IPS DF 6.9 (cell line): ENCODE results near the gene FALEC.

Experiments
- DNase-seq: peaks from one replicate; pipeline ENCODE4 v3.0.0-alpha.2; 2013; ENCODE audit warnings: low read depth, low spot score
- H3K27ac ChIP-seq: one replicate; pipeline ENCODE4 v1.5.1; 2013; ENCODE audit warnings: low read length, control low read depth
- H3K27me3 ChIP-seq: 2 replicates; pipeline ENCODE4 v1.6.1; 2013; ENCODE audit warnings: mild to moderate bottlenecking, low read length; ENCODE audit not compliant: control insufficient read depth, insufficient read depth
- H3K36me3 ChIP-seq: 2 replicates; pipeline ENCODE4 v1.6.1; 2013; ENCODE audit warnings: low read length; ENCODE audit not compliant: control insufficient read depth, insufficient read depth
- H3K4me1 ChIP-seq: 2 replicates; pipeline ENCODE4 v1.6.1; 2013; ENCODE audit warnings: low read length; ENCODE audit not compliant: control insufficient read depth, insufficient read depth
- H3K4me3 ChIP-seq: 2 replicates; pipeline ENCODE4 v1.5.1; 2013; ENCODE audit warnings: mild to moderate bottlenecking, low read length
- H3K9me3 ChIP-seq: 2 replicates; pipeline ENCODE4 v1.6.1; 2013; ENCODE audit warnings: low read length, inconsistent platforms; ENCODE audit not compliant: control insufficient read depth, insufficient read depth
- WGBS: extraction: QIAGEN DNeasy Blood & Tissue Kit; methylation state at CpG from one replicate; pipeline ENCODE4 v1.1.7; 2013; ENCODE audit warnings: mixed read lengths, missing lambda C conversion rate; ENCODE audit not compliant: insufficient read length, insufficient coverage; 5-methylcytosine and 5-hydroxymethylcytosine counted together

FALEC gene

GRCh38 chr1:150515328-150516049 is at the start of gene FALEC:
TSS of gene FALEC (plus strand) at chr1:150515752.
- H3K9me3 ChIP-seq = no peaks in the 10 kb centered on the region
- peak within 1 kb of the TSS; percentile 75 for H3K4me3 ChIP-seq
- H3K27ac ChIP-seq = no peak within 1 kb of the TSS
- no peaks in the 10 kb centered on the region for H3K4me1 ChIP-seq
- no peaks in the 10 kb centered on the region; the same call in 1 of the 2 replicates for H3K36me3 ChIP-seq
- H3K27me3 ChIP-seq = no peaks in the 10 kb centered on the region
- no CpG with 5 or more reads among the region's 54 CpGs for WGBS
- DNase-seq = peak; percentile 87

GRCh38 chr1:150466964-150467363 is 48.6 kb upstream of the FALEC start:
- H3K4me3 ChIP-seq = no peak overlapping the region
- H3K4me1 ChIP-seq = no peaks in the 10 kb centered on the region
- no peak overlapping the region for H3K27ac ChIP-seq
- no peak for DNase-seq
- no peaks in the 10 kb centered on the region for H3K9me3 ChIP-seq
- H3K27me3 ChIP-seq = no peaks in the 10 kb centered on the region
- H3K36me3 ChIP-seq = peaks cover 16% of the 10 kb centered on the region

GRCh38 chr1:150469291-150469690 is 46.3 kb upstream of the FALEC start:
- DNase-seq = no peak
- Histone ChIP-seq H3K9me3 (no peaks in the 10 kb centered on the region), H3K27me3 (no peaks in the 10 kb centered on the region), H3K4me3 (no peak overlapping the region), H3K27ac (no peak overlapping the region), H3K36me3 (peaks cover 16% of the 10 kb centered on the region), H3K4me1 (peaks cover 1% of the 10 kb centered on the region; the same call in 1 of the 2 replicates)
- WGBS = no CpG with 5 or more reads among the region's 1 CpG

- no peak overlapping the region for H3K27ac ChIP-seq
- no peaks in the 10 kb centered on the region for H3K27me3 ChIP-seq
- peaks cover 16% of the 10 kb centered on the region for H3K36me3 ChIP-seq
- H3K4me1 ChIP-seq = peaks cover 1% of the 10 kb centered on the region; the same call in 1 of the 2 replicates
- no CpG with 5 or more reads among the region's 10 CpGs for WGBS
- no peak for DNase-seq
- no peaks in the 10 kb centered on the region for H3K9me3 ChIP-seq
- H3K4me3 ChIP-seq = no peak overlapping the region
Observed at GRCh38 chr1:150472601-150473200, 42.9 kb upstream of the FALEC start.

GRCh38 chr1:150473659-150474058 is 41.9 kb upstream of the FALEC start:
- no peak overlapping the region for H3K4me3 ChIP-seq
- no peak overlapping the region for H3K27ac ChIP-seq
- whole genome bisulfite sequencing = no CpG with 5 or more reads among the region's 4 CpGs
- no peaks in the 10 kb centered on the region for H3K27me3 ChIP-seq
- peaks cover 16% of the 10 kb centered on the region for H3K36me3 ChIP-seq
- peaks cover 1% of the 10 kb centered on the region; the same call in 1 of the 2 replicates for H3K4me1 ChIP-seq
- no peaks in the 10 kb centered on the region for H3K9me3 ChIP-seq
- DNase-seq = no peak

GRCh38 chr1:150474869-150475268 is 40.7 kb upstream of the FALEC start:
- WGBS = no CpG with 5 or more reads among the region's 4 CpGs
- H3K9me3 ChIP-seq = no peaks in the 10 kb centered on the region
- H3K27me3 ChIP-seq = no peaks in the 10 kb centered on the region
- H3K4me1 ChIP-seq = peaks cover 1% of the 10 kb centered on the region; the same call in 1 of the 2 replicates
- peaks cover 16% of the 10 kb centered on the region for H3K36me3 ChIP-seq
- H3K27ac ChIP-seq = no peak overlapping the region
- DNase-seq = no peak
- no peak overlapping the region for H3K4me3 ChIP-seq

- Histone ChIP-seq H3K27ac (no peak overlapping the region), H3K4me3 (no peak overlapping the region), H3K9me3 (no peaks in the 10 kb centered on the region), H3K27me3 (no peaks in the 10 kb centered on the region), H3K36me3 (peaks cover 3% of the 10 kb centered on the region; the same call in 1 of the 2 replicates), H3K4me1 (peaks cover 1% of the 10 kb centered on the region; the same call in 1 of the 2 replicates)
- DNase-seq = no peak
- no CpG with 5 or more reads among the region's 3 CpGs for WGBS
Observed at GRCh38 chr1:150476754-150477153, 38.8 kb upstream of the FALEC start.

- peaks cover 1% of the 10 kb centered on the region; the same call in 1 of the 2 replicates for H3K4me1 ChIP-seq
- no peaks in the 10 kb centered on the region for H3K27me3 ChIP-seq
- no peaks in the 10 kb centered on the region for H3K9me3 ChIP-seq
- DNase-seq = no peak
- no peak overlapping the region for H3K27ac ChIP-seq
- WGBS = no CpG with 5 or more reads among the region's 1 CpG
- no peaks in the 10 kb centered on the region for H3K36me3 ChIP-seq
- no peak overlapping the region for H3K4me3 ChIP-seq
Observed at GRCh38 chr1:150477320-150477719, 38.2 kb upstream of the FALEC start.

- DNase-seq = no peak
- Histone ChIP-seq H3K4me1 (no peaks in the 10 kb centered on the region), H3K4me3 (no peak overlapping the region), H3K36me3 (no peaks in the 10 kb centered on the region), H3K27me3 (no peaks in the 10 kb centered on the region), H3K27ac (no peak overlapping the region), H3K9me3 (no peaks in the 10 kb centered on the region)
- WGBS = no CpG with 5 or more reads among the region's 4 CpGs
Observed at GRCh38 chr1:150477733-150478132, 37.8 kb upstream of the FALEC start.

GRCh38 chr1:150479370-150479769 is 36.2 kb upstream of the FALEC start:
- Histone ChIP-seq H3K4me3 (no peak overlapping the region), H3K4me1 (no peaks in the 10 kb centered on the region), H3K27me3 (no peaks in the 10 kb centered on the region), H3K27ac (no peak overlapping the region), H3K9me3 (no peaks in the 10 kb centered on the region), H3K36me3 (no peaks in the 10 kb centered on the region)
- no CpG with 5 or more reads among the region's 4 CpGs for WGBS
- DNase-seq = no peak
